Testis (tissue), 2 donors: ENCODE measurements around the gene SAPCD1.

Experiments
- CTCF ChIP-seq, 3 experiments: fragments of 450-650 bp in 2 of 3; fragments of 200-600 bp in 1 of 3; sonication (generic) in 1 of 3; IDR thresholded peaks; one replicate each; pipeline ENCODE4 v1.5.1; 2016 to 2019; ENCODE audit warnings: antibody characterized with exemption in 3 of 3, mild to moderate bottlenecking in 2 of 3, moderate library complexity in 1 of 3
- POLR2A ChIP-seq: fragments of 450-650 bp; IDR thresholded peaks from one replicate; pipeline ENCODE4 v1.6.1; 2017; ENCODE audit warnings: antibody characterized with exemption, mild to moderate bottlenecking, moderate library complexity

GRCh38 chr6:31727717-31728671 lies 34.5 kb upstream of the SAPCD1 start:
- TF ChIP-seq CTCF (IDR thresholded peaks at IDR 0.05): no peak
- TF ChIP-seq POLR2A: no peak
